HEK293 (cell line): Measurements from ENCODE around the gene MYCBPAP.

ENCODE experiments used
- GLIS2 ChIP-seq: fragments of 450-650 bp; formaldehyde crosslinking; IDR thresholded peaks from 2 replicates; pipeline ENCODE4 v1.5.1; 2016; ENCODE audit warnings: missing biosample characterization, missing genetic modification characterization
- KLF9 ChIP-seq: fragments of 450-650 bp; formaldehyde crosslinking; IDR thresholded peaks from 2 replicates; pipeline ENCODE4 v1.5.1; 2016; ENCODE audit warnings: missing biosample characterization, missing genetic modification characterization, low read depth
- MZF1 ChIP-seq: fragments of 450-650 bp; formaldehyde crosslinking; IDR thresholded peaks from 2 replicates; pipeline ENCODE4 v1.5.1; 2017; ENCODE audit warnings: missing biosample characterization, missing genetic modification characterization, borderline replicate concordance
- ZBTB48 ChIP-seq: fragments of 450-650 bp; formaldehyde crosslinking; IDR thresholded peaks from 2 replicates; pipeline ENCODE4 v1.5.1; 2016; ENCODE audit warnings: missing biosample characterization, missing genetic modification characterization
- ZNF518A ChIP-seq: fragments of 450-650 bp; formaldehyde crosslinking; conservative IDR thresholded peaks from 2 replicates; pipeline ENCODE4 v1.5.1; 2016; ENCODE audit warnings: low read depth, missing biosample characterization, missing genetic modification characterization
- TF ChIP-seq, protein P1 (sequence below): fragments of 450-650 bp; formaldehyde crosslinking; IDR thresholded peaks from 2 replicates; pipeline ENCODE4 v1.5.1; 2016; ENCODE audit warnings: missing biosample characterization, missing genetic modification characterization
- TF ChIP-seq, protein P2 (sequence below): fragments of 450-650 bp; formaldehyde crosslinking; IDR thresholded peaks from 2 replicates; pipeline ENCODE4 v1.5.1; 2016; ENCODE audit warnings: missing biosample characterization, missing genetic modification characterization

- TF ChIP-seq, protein P1, sequence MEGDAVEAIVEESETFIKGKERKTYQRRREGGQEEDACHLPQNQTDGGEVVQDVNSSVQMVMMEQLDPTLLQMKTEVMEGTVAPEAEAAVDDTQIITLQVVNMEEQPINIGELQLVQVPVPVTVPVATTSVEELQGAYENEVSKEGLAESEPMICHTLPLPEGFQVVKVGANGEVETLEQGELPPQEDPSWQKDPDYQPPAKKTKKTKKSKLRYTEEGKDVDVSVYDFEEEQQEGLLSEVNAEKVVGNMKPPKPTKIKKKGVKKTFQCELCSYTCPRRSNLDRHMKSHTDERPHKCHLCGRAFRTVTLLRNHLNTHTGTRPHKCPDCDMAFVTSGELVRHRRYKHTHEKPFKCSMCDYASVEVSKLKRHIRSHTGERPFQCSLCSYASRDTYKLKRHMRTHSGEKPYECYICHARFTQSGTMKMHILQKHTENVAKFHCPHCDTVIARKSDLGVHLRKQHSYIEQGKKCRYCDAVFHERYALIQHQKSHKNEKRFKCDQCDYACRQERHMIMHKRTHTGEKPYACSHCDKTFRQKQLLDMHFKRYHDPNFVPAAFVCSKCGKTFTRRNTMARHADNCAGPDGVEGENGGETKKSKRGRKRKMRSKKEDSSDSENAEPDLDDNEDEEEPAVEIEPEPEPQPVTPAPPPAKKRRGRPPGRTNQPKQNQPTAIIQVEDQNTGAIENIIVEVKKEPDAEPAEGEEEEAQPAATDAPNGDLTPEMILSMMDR = no peak
- no peak for TF ChIP-seq MZF1 (tag by site-specific recombination)
- no peak for TF ChIP-seq ZNF518A (tag by site-specific recombination)
- TF ChIP-seq KLF9 (tag by site-specific recombination) = no peak
- TF ChIP-seq, protein P2, sequence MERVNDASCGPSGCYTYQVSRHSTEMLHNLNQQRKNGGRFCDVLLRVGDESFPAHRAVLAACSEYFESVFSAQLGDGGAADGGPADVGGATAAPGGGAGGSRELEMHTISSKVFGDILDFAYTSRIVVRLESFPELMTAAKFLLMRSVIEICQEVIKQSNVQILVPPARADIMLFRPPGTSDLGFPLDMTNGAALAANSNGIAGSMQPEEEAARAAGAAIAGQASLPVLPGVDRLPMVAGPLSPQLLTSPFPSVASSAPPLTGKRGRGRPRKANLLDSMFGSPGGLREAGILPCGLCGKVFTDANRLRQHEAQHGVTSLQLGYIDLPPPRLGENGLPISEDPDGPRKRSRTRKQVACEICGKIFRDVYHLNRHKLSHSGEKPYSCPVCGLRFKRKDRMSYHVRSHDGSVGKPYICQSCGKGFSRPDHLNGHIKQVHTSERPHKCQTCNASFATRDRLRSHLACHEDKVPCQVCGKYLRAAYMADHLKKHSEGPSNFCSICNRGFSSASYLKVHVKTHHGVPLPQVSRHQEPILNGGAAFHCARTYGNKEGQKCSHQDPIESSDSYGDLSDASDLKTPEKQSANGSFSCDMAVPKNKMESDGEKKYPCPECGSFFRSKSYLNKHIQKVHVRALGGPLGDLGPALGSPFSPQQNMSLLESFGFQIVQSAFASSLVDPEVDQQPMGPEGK (tag by site-specific recombination) = no peak
- no peak for TF ChIP-seq GLIS2 (tag by site-specific recombination)
- TF ChIP-seq ZBTB48 = no peak
Measured at GRCh38 chr17:50537721-50538548, 29.7 kb downstream of the MYCBPAP start.
